ENCODE measurements around the gene TET2.

Gene TET2

GRCh38 chr4:105166066-105166465, 19.4 kb downstream of the TET2 start:
- H3K27ac ChIP-seq = no peak overlapping the region
- no peak for TF ChIP-seq CTCF (conservative IDR thresholded peaks at IDR 0.05)

- no peak overlapping the region for H3K27ac ChIP-seq
- no peak for TF ChIP-seq CTCF (conservative IDR thresholded peaks at IDR 0.05)
Observed at GRCh38 chr4:105170711-105171110, 24.0 kb downstream of the TET2 start.

GRCh38 chr4:105171912-105172311, 25.2 kb downstream of the TET2 start:
- TF ChIP-seq CTCF (conservative IDR thresholded peaks at IDR 0.05) = no peak
- no peak overlapping the region for H3K27ac ChIP-seq

- H3K27ac ChIP-seq = no peak overlapping the region
- TF ChIP-seq CTCF (conservative IDR thresholded peaks at IDR 0.05) = no peak
Observed at GRCh38 chr4:105174098-105174497, 27.4 kb downstream of the TET2 start.

GRCh38 chr4:105179539-105180401, 33.1 kb downstream of the TET2 start:
- H3K27ac ChIP-seq = no peak overlapping the region
- TF ChIP-seq CTCF (conservative IDR thresholded peaks at IDR 0.05) = no peak

- no peak overlapping the region for H3K27ac ChIP-seq
Observed at GRCh38 chr4:105181259-105181658, 34.6 kb downstream of the TET2 start.

GRCh38 chr4:105182211-105182610, 35.5 kb downstream of the TET2 start:
- no peak for TF ChIP-seq CTCF (conservative IDR thresholded peaks at IDR 0.05)
- no peak overlapping the region for H3K27ac ChIP-seq

More at GRCh38 chr4:105181259-105181658, 34.6 kb downstream of the TET2 start:
- TF ChIP-seq CTCF (conservative IDR thresholded peaks at IDR 0.05) = no peak

Data from VCaP (cell line).